Stimulated activated CD8-positive, alpha-beta memory T cell treated with anti-CD3 and anti-CD28 coated beads, Interleukin-15, amount 100 ng/mL, for 48 hours (primary cell): ENCODE measurements around the gene LRRC8C.
"Not testable (repeated sequence)": the region's sequence is repeated elsewhere in the genome, so short reads cannot be mapped to it uniquely, and the experiment has no call there.

Experiments used
- DNase-seq, 2 donors: peaks; one replicate each; pipeline ENCODE4 v3.0.0-alpha.2; 2020; ENCODE audit warnings: low read depth in 2 of 2

The LRRC8C gene

GRCh38 chr1:89703469-89703868 lies 70.5 kb downstream of the LRRC8C start:
- no peak for DNase-seq

GRCh38 chr1:89704014-89704413 lies 71.1 kb downstream of the LRRC8C start:
- DNase-seq: no peak

GRCh38 chr1:89704885-89705284 lies 72.0 kb downstream of the LRRC8C start:
- not testable (repeated sequence) for DNase-seq

GRCh38 chr1:89705901-89706699 lies 73.2 kb downstream of the LRRC8C start:
- no peak for DNase-seq

GRCh38 chr1:89706700-89707012 lies 73.7 kb downstream of the LRRC8C start:
- DNase-seq: no peak

GRCh38 chr1:89708751-89709375 lies 75.9 kb downstream of the LRRC8C start:
- no peak for DNase-seq

GRCh38 chr1:89710498-89711139 lies 77.7 kb downstream of the LRRC8C start:
- DNase-seq: no peak

GRCh38 chr1:89711140-89711778 lies 78.3 kb downstream of the LRRC8C start:
- no peak for DNase-seq

- DNase-seq: no peak
These were observed 79.5 kb downstream of the LRRC8C start for GRCh38 chr1:89712420-89712819.

- no peak for DNase-seq
These were observed 82.8 kb downstream of the LRRC8C start for GRCh38 chr1:89715677-89716076.

- no peak for DNase-seq
These were observed 86.8 kb downstream of the LRRC8C start for GRCh38 chr1:89719502-89720306.

- no peak for DNase-seq
These were observed 87.9 kb downstream of the LRRC8C start for GRCh38 chr1:89720839-89721238.

GRCh38 chr1:89721351-89721750 lies 88.4 kb downstream of the LRRC8C start:
- DNase-seq: no peak

GRCh38 chr1:89723144-89723543 lies 90.2 kb downstream of the LRRC8C start:
- no peak for DNase-seq

GRCh38 chr1:89723863-89724262 lies 90.9 kb downstream of the LRRC8C start:
- no peak for DNase-seq

- DNase-seq: peak; percentile 59 to 62
These were observed 91.6 kb downstream of the LRRC8C start for GRCh38 chr1:89724369-89725010.

- no peak for DNase-seq
These were observed 92.1 kb downstream of the LRRC8C start for GRCh38 chr1:89725011-89725370.

GRCh38 chr1:89725631-89726030 lies 92.7 kb downstream of the LRRC8C start:
- DNase-seq: no peak

- DNase-seq: no peak
These were observed 94.8 kb downstream of the LRRC8C start for GRCh38 chr1:89727517-89728312.

GRCh38 chr1:89728381-89728780 lies 95.5 kb downstream of the LRRC8C start:
- no peak for DNase-seq
